ENCODE results near the gene IL9. TPM values are rescaled to one million over a fixed set of nuclear protein-coding genes. Genes with fewer than 3 reads are reported as not detected.

The IL9 gene
- total RNA-seq, 1 experiment from 2014 or later: not detected

GRCh38 chr5:135874461-135874860 lies 21.2 kb downstream of the IL9 start:
- Histone ChIP-seq H3K27me3 (replicated peaks; ENCODE audit: insufficient read depth, low read depth, low read length, poor library complexity) (peaks cover 15% of the 10 kb centered on the region), H3K4me1 (ENCODE audit: insufficient read depth, low read length, poor library complexity, severe bottlenecking) (no peaks in the 10 kb centered on the region), H3K9me3 (ENCODE audit: low read depth, low read length, poor library complexity, severe bottlenecking) (no peaks in the 10 kb centered on the region), H3K4me3 (ENCODE audit: low read depth, low read length, poor library complexity, severe bottlenecking) (no peak overlapping the region), H3K27ac (ENCODE audit: low read depth, low read length, poor library complexity, severe bottlenecking) (no peak overlapping the region), H3K36me3 (ENCODE audit: insufficient read depth, low read length, poor library complexity, severe bottlenecking) (no peaks in the 10 kb centered on the region)
- no TSS peak for BruUV-seq (replicated peaks)
- POLR2A ChIA-PET (ENCODE audit: low non-redundant PET): no interaction called here
- CTCF ChIA-PET: no interaction called here
- no peak for TF ChIP-seq EZH2 (IDR thresholded peaks at IDR 0.05; ENCODE audit: borderline replicate concordance, low read depth, low read length, poor library complexity, severe bottlenecking)
- no peak for TF ChIP-seq CTCF (conservative IDR thresholded peaks at IDR 0.05; ENCODE audit: low read depth, low read length)
- intact Hi-C loops (cut with micrococcal nuclease; ENCODE audit: unreplicated experiment): no loop called here
- no peak for DNase-seq (ENCODE audit: low spot score)

- ChIA-PET CTCF (no interaction called here), POLR2A (ENCODE audit: low non-redundant PET) (no interaction called here)
- Histone ChIP-seq H3K27ac (ENCODE audit: low read depth, low read length, poor library complexity, severe bottlenecking) (no peak overlapping the region), H3K27me3 (replicated peaks; ENCODE audit: insufficient read depth, low read depth, low read length, poor library complexity) (peaks cover 21% of the 10 kb centered on the region), H3K9me3 (ENCODE audit: low read depth, low read length, poor library complexity, severe bottlenecking) (no peaks in the 10 kb centered on the region), H3K4me3 (ENCODE audit: low read depth, low read length, poor library complexity, severe bottlenecking) (no peak overlapping the region), H3K36me3 (ENCODE audit: insufficient read depth, low read length, poor library complexity, severe bottlenecking) (no peaks in the 10 kb centered on the region), H3K4me1 (ENCODE audit: insufficient read depth, low read length, poor library complexity, severe bottlenecking) (no peaks in the 10 kb centered on the region)
- intact Hi-C loops (cut with micrococcal nuclease; ENCODE audit: unreplicated experiment): no loop called here
- no peak for DNase-seq (ENCODE audit: low spot score)
- TF ChIP-seq CTCF (conservative IDR thresholded peaks at IDR 0.05; ENCODE audit: low read depth, low read length) (no peak), EZH2 (IDR thresholded peaks at IDR 0.05; ENCODE audit: borderline replicate concordance, low read depth, low read length, poor library complexity, severe bottlenecking) (no peak)
- BruUV-seq (replicated peaks): no TSS peak
Measured at GRCh38 chr5:135873831-135874230, 21.8 kb downstream of the IL9 start.

GRCh38 chr5:135871268-135871915 lies 24.2 kb downstream of the IL9 start:
- intact Hi-C loops (cut with micrococcal nuclease; ENCODE audit: unreplicated experiment): no loop called here
- ChIA-PET CTCF (interaction anchor here (0.9 kb wide), 1 partner anchor 11 kb away, joined by 3 read pairs; no protein-coding TSS in a partner anchor), POLR2A (ENCODE audit: low non-redundant PET) (no interaction called here)
- no peak for DNase-seq (ENCODE audit: low spot score)
- BruUV-seq (replicated peaks): no TSS peak
- Histone ChIP-seq H3K27ac (ENCODE audit: low read depth, low read length, poor library complexity, severe bottlenecking) (no peak overlapping the region), H3K27me3 (replicated peaks; ENCODE audit: insufficient read depth, low read depth, low read length, poor library complexity) (peaks cover 38% of the 10 kb centered on the region), H3K9me3 (ENCODE audit: low read depth, low read length, poor library complexity, severe bottlenecking) (no peaks in the 10 kb centered on the region), H3K36me3 (ENCODE audit: insufficient read depth, low read length, poor library complexity, severe bottlenecking) (no peaks in the 10 kb centered on the region), H3K4me3 (ENCODE audit: low read depth, low read length, poor library complexity, severe bottlenecking) (no peak overlapping the region), H3K4me1 (ENCODE audit: insufficient read depth, low read length, poor library complexity, severe bottlenecking) (no peaks in the 10 kb centered on the region)
- TF ChIP-seq CTCF (conservative IDR thresholded peaks at IDR 0.05; ENCODE audit: low read depth, low read length): no peak

All from A673 (cell line).